Stimulated activated memory B cell treated with anti-CD40 and anti-IgM and Interleukin-4, amounts not matched to agents 10 μg/mL and 1 μg/mL and 100 μg/mL, for 72 hours (primary cell): Measurements from ENCODE around the gene TGDS.

Experiments used
- ATAC-seq: fragments of 150-1000 bp; cut with Tn5 transposase; 2 replicates; pipeline ENCODE4 v1.10.0; 2021
- H3K27ac Mint-ChIP-seq: one replicate; pipeline ENCODE4 v1.8.0; 2022; ENCODE audit warnings: mild to moderate bottlenecking, mixed read lengths
- H3K27me3 Mint-ChIP-seq: one replicate; pipeline ENCODE4 v1.8.0; 2022; ENCODE audit warnings: mixed read lengths
- H3K36me3 Mint-ChIP-seq: one replicate; pipeline ENCODE4 v1.8.0; 2022; ENCODE audit warnings: mixed read lengths
- H3K4me1 Mint-ChIP-seq: one replicate; pipeline ENCODE4 v1.8.0; 2022; ENCODE audit warnings: mixed read lengths
- H3K4me3 Mint-ChIP-seq: one replicate; pipeline ENCODE4 v1.8.0; 2022; ENCODE audit warnings: mild to moderate bottlenecking, moderate library complexity, mixed read lengths
- H3K9me3 Mint-ChIP-seq: one replicate; pipeline ENCODE4 v1.8.0; 2022; ENCODE audit warnings: mixed read lengths

The TGDS gene

DNA sequence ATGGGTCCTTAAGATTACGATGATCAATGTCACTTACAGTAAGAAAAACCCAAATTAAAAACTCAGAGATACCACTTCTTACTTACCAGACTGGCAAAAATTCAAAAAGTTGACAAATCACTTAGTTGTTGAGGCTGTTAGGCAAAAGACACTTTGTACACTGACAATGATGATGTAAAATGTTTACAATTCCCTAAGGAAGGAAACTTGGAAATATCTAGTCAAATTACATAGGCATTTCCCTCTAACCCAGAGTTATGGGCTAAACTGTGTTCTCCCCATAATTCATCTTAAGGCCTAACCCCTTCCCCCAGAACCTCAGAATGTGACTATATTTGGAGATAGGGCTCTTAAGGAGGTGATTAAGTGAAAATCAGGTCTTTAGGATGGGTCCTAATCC, 12.0 kb downstream of the TGDS start:
- ATAC-seq, result no peak
- Mint-ChIP-seq H3K9me3 (no peaks in the 10 kb centered on the region), H3K27me3 (no peaks in the 10 kb centered on the region), H3K27ac (no peak overlapping the region), H3K4me1 (peaks cover 15% of the 10 kb centered on the region), H3K4me3 (no peak overlapping the region), H3K36me3 (peaks cover 85% of the 10 kb centered on the region)

- Mint-ChIP-seq H3K27me3 (no peaks in the 10 kb centered on the region), H3K27ac (no peak overlapping the region), H3K4me1 (no peaks in the 10 kb centered on the region), H3K9me3 (no peaks in the 10 kb centered on the region), H3K36me3 (peaks cover 57% of the 10 kb centered on the region), H3K4me3 (no peak overlapping the region)
- no peak for ATAC-seq
These were observed 16.9 kb downstream of the TGDS start for GRCh38 chr13:94579063-94579462.

GRCh38 chr13:94569615-94570014, 26.3 kb downstream of the TGDS start:
- no peak overlapping the region for H3K4me3 Mint-ChIP-seq
- H3K27ac Mint-ChIP-seq, result no peak overlapping the region
- no peaks in the 10 kb centered on the region for H3K9me3 Mint-ChIP-seq
- no peaks in the 10 kb centered on the region for H3K4me1 Mint-ChIP-seq
- H3K36me3 Mint-ChIP-seq, result peaks cover 66% of the 10 kb centered on the region
- no peak for ATAC-seq
- H3K27me3 Mint-ChIP-seq, result no peaks in the 10 kb centered on the region

- Mint-ChIP-seq H3K9me3 (no peaks in the 10 kb centered on the region), H3K36me3 (peaks cover 58% of the 10 kb centered on the region), H3K27me3 (no peaks in the 10 kb centered on the region), H3K4me3 (no peak overlapping the region), H3K27ac (no peak overlapping the region), H3K4me1 (no peaks in the 10 kb centered on the region)
- no peak for ATAC-seq
These were observed 27.5 kb downstream of the TGDS start for GRCh38 chr13:94568443-94568842.

GRCh38 chr13:94567581-94567980, 28.4 kb downstream of the TGDS start:
- no peak for ATAC-seq
- Mint-ChIP-seq H3K9me3 (no peaks in the 10 kb centered on the region), H3K4me3 (no peak overlapping the region), H3K36me3 (peaks cover 56% of the 10 kb centered on the region), H3K27ac (no peak overlapping the region), H3K4me1 (no peaks in the 10 kb centered on the region), H3K27me3 (no peaks in the 10 kb centered on the region)

GRCh38 chr13:94561126-94561525, 34.8 kb downstream of the TGDS start:
- Mint-ChIP-seq H3K9me3 (no peaks in the 10 kb centered on the region), H3K36me3 (peaks cover 14% of the 10 kb centered on the region), H3K27me3 (no peaks in the 10 kb centered on the region), H3K4me3 (no peak overlapping the region), H3K27ac (no peak overlapping the region), H3K4me1 (no peaks in the 10 kb centered on the region)
- no peak for ATAC-seq

DNA sequence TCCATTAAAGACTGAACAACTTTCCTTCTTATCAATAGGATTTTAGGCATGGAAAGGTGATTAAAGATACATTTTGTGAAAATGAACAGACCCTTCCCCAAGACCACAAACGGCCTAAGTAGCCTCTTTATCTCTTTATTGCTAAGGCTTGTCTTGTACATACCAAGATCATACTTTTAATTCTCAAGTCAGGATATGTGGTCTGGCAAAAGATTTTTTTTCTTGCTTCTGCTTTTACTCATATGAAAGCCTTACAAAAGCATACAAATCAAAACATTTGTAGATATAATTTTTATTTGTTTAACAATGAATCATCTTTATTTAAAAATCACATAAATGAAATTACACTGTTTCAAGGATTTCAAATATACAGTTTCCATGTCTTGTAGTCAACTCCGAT, 35.8 kb downstream of the TGDS start:
- Mint-ChIP-seq H3K4me3 (no peak overlapping the region), H3K27ac (no peak overlapping the region), H3K36me3 (peaks cover 14% of the 10 kb centered on the region)

GRCh38 chr13:94559222-94559795, 36.6 kb downstream of the TGDS start:
- Mint-ChIP-seq H3K36me3 (peaks cover 14% of the 10 kb centered on the region), H3K27me3 (no peaks in the 10 kb centered on the region), H3K27ac (no peak overlapping the region), H3K9me3 (no peaks in the 10 kb centered on the region), H3K4me3 (no peak overlapping the region), H3K4me1 (no peaks in the 10 kb centered on the region)
- ATAC-seq, result no peak

More for the DNA sequence above, 35.8 kb downstream of the TGDS start:
- no peaks in the 10 kb centered on the region for H3K4me1 Mint-ChIP-seq
- ATAC-seq, result no peak
- no peaks in the 10 kb centered on the region for H3K27me3 Mint-ChIP-seq
- H3K9me3 Mint-ChIP-seq, result no peaks in the 10 kb centered on the region

DNA sequence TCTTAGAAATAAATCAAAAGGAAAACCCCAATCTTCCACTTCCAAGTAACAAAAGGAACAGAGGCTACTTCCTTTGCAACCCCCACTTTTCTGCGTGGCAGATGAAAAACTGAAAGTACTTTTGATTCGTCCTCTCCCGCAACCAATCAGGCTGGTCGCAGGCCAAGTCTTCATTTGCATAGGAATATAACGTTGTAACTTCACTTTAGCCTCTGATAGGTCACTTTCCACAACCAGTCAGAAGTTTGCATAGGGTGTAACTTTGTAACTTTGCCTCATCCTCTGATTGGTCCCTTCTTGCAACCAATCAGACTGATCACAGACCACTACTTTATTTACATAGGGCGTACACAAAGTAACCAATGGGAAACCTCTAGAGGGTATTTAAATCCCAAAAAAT, 37.2 kb downstream of the TGDS start:
- no peak overlapping the region for H3K27ac Mint-ChIP-seq
- no peak for ATAC-seq

DNA sequence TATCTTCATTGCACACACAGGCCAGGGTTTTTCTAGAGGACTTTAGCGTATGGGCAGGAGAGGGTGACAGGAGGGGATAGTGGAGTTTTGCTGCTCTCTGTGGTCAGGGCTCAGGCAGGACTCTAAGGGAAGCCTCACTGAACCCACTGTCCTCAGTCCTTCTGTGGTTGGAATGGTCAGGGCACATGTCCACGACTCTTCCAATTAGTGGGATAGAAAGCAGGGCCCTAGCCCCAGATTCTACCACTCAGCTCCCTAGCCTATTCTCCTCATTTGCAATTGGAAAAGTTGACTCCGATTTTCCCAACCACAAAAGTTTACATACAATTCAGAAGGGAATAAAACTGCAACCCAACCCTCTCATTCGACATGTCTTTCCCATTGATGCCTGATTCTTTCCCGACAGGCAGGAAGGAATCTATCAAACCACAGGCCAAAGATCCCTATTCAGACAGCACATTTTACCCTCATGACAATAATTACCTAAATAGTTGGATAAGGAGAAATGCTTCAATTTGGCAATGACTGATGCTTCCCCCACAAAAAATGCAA, 38.2 kb downstream of the TGDS start:
- Mint-ChIP-seq H3K27ac (no peak overlapping the region), H3K9me3 (no peaks in the 10 kb centered on the region), H3K36me3 (peaks cover 8% of the 10 kb centered on the region), H3K4me3 (no peak overlapping the region), H3K4me1 (no peaks in the 10 kb centered on the region), H3K27me3 (no peaks in the 10 kb centered on the region)
- ATAC-seq, result no peak

More for the DNA sequence above, 37.2 kb downstream of the TGDS start:
- H3K4me3 Mint-ChIP-seq, result no peak overlapping the region
- H3K4me1 Mint-ChIP-seq, result no peaks in the 10 kb centered on the region
- peaks cover 14% of the 10 kb centered on the region for H3K36me3 Mint-ChIP-seq
- H3K9me3 Mint-ChIP-seq, result no peaks in the 10 kb centered on the region
- H3K27me3 Mint-ChIP-seq, result no peaks in the 10 kb centered on the region

DNA sequence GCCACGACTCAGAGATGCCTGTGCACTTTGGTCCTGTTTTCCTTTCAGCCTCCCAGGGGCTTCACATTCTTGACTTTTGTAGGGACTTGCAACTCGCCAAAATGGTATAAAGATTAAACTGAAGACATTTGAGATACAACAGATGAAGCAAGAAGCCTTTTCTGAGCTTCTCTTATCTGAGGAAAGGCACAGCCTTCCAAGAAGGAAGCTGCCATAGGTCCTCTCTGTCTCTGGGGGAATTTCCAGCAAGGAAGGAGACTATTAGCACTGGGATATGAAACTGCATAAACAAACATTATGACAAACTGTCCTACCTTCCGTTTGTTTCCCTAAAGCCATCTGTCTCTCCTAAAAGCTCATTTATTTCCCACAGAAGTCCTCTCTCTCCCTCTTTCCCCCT, 39.3 kb downstream of the TGDS start:
- H3K27ac Mint-ChIP-seq, result no peak overlapping the region

DNA sequence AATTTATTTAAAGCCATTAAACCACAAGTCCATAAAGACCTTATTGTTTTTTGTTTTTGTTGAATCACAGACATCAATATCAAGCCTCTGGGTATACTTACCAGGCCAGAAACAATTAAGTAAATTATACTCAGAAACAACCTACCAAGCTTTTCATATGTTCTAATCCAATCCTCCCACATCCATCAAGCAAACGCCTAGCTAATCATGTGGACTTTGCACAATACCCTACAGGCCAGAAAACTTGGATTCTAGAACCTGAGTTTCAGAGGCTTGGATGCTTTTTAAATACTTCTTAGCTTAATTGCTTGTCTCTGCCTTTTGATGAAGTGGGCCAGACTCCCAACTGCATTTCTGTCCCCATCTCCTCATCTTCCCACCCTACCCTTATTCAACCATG, 39.9 kb downstream of the TGDS start:
- no peaks in the 10 kb centered on the region for H3K9me3 Mint-ChIP-seq
- H3K4me3 Mint-ChIP-seq, result no peak overlapping the region
- no peaks in the 10 kb centered on the region for H3K36me3 Mint-ChIP-seq
- no peaks in the 10 kb centered on the region for H3K27me3 Mint-ChIP-seq
- ATAC-seq, result no peak
- H3K27ac Mint-ChIP-seq, result no peak overlapping the region
- H3K4me1 Mint-ChIP-seq, result peaks cover 10% of the 10 kb centered on the region

More for the DNA sequence above, 39.3 kb downstream of the TGDS start:
- no peak for ATAC-seq
- Mint-ChIP-seq H3K27me3 (no peaks in the 10 kb centered on the region), H3K36me3 (peaks cover 1% of the 10 kb centered on the region), H3K4me1 (peaks cover 4% of the 10 kb centered on the region), H3K9me3 (no peaks in the 10 kb centered on the region), H3K4me3 (no peak overlapping the region)

- Mint-ChIP-seq H3K36me3 (no peaks in the 10 kb centered on the region), H3K27ac (no peak overlapping the region), H3K4me3 (no peak overlapping the region), H3K4me1 (peaks cover 26% of the 10 kb centered on the region), H3K27me3 (no peaks in the 10 kb centered on the region), H3K9me3 (no peaks in the 10 kb centered on the region)
- no peak for ATAC-seq
These were observed 42.2 kb downstream of the TGDS start for GRCh38 chr13:94553766-94554165.

DNA sequence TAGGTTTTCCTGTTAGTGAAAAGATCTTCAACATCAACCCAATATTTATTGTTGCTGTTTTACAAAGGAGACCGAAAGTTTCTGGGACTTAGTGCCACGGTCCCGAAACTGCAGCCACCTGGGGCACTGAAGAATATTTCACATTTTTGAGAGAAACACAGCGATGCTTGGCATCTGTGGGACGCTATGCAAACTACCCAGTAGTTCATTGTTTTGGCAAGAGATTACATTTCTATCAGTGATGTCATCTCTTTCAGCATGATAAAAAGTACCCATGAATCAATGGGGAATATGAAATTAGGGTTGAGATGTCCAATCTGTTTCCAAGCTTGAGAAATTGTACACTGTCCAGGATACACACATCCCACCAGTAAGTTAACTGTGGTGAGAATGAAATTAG, 43.9 kb downstream of the TGDS start:
- Mint-ChIP-seq H3K9me3 (no peaks in the 10 kb centered on the region), H3K27me3 (no peaks in the 10 kb centered on the region)

DNA sequence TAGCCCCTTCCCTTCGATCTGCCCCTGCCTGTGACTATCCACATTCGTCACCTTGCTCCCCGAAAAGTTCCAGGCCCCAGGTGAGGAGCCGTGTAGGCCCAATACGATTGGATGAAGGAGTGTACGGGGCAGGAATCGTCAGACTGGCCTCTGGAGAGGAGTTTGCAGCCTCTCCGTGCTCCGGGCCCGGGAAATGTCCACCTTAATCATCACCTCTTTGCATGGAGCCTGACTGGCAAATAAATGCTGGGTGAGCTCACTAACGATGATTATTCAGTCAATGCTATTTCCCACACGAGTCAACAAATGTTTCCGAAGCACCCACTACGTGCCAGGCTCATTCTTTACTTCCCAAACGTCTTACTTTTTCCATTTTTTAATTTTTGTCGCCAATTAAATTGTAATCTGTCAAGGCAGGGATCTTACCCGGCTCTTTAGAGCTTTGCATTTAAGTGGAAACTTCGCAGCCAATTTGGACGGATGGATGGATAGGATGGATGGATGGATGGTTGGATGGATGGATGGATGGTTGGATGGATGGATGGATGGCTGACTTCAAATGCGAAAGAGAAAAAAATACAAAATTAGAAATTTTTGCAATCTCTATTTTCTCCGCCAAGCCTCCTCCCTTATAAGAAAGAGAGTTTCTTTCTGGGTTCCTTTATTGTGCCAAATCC, 45.8 kb downstream of the TGDS start:
- Mint-ChIP-seq H3K27ac (peak overlapping the region; percentile 84), H3K36me3 (no peaks in the 10 kb centered on the region), H3K4me3 (peak overlapping the region; percentile 88), H3K9me3 (no peaks in the 10 kb centered on the region), H3K4me1 (peaks cover 36% of the 10 kb centered on the region), H3K27me3 (no peaks in the 10 kb centered on the region)
- ATAC-seq, result no peak

More for the DNA sequence above, 43.9 kb downstream of the TGDS start:
- peaks cover 36% of the 10 kb centered on the region for H3K4me1 Mint-ChIP-seq
- ATAC-seq, result no peak
- H3K4me3 Mint-ChIP-seq, result no peak overlapping the region
- no peak overlapping the region for H3K27ac Mint-ChIP-seq
- H3K36me3 Mint-ChIP-seq, result no peaks in the 10 kb centered on the region
